HUDEP-2 (cell line): Measurements from ENCODE around the gene CRYGD.
A peak's percentile ranks its signal among the peaks of the same experiment; 100 is the strongest.

Source experiments
- DNase-seq, 76 experiments: peaks; one replicate each; lab custom pipeline; 2025; ENCODE audit not compliant: unreplicated experiment in 76 of 76; lab: John Stamatoyannopoulos, UW

The CRYGD gene

DNA sequence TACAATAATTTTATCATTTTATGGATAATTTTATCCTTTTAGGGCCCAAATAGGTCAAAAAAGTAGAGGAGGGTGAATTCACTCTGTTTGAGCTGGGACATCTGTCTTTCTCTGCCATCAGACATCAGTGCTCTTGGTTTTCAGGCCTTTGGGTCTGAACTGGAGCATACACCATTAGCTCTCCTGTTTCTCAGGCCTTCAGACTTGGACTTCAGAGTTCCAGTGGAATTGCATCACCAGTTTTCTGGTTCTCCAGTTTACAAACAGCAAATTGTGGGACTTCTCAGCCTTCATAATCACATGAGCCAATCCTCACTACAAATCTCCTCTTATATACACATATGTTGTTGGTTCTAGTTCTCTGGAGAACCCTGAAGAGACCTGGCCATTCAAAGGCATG is 33.9 kb downstream of the CRYGD start:
- no peak for DNase-seq

DNA sequence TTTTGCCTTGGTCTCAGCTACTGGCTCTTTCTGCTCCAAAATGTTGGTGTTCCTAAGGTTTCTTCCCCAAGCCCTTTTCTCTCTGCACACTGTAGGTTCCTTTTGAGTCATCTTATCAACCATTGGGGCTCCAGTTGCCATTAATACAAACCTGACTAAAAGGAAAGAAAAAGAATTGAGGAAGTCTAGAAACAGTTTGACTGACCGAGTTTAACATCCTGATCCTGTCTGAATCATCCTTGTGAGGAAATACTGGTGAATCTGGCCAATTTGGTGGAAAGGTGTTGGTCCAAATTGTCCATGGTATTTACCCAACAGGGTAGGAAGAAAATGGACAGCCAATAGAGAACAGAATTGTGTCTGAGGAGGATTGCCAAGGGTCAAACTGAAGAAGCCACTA is 38.3 kb downstream of the CRYGD start:
- no peak for DNase-seq

DNA sequence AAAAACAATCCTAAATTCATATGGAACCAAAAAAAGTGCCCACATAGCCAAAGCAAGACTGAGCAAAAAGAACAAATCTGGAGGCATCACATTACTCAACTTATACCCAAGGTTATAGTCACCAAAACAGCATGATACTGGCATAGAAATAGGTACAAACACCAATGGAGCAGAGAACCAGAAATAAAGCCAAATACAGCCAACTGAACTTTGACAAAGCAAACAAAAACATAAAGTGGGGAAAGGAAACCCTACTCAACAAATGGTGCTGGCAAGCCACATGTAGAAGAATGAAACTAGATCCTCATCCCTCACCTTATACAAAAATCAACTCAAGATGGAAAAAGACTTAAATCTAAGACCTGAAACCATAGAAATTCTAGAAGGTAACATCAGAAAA is 40.5 kb downstream of the CRYGD start:
- no peak for DNase-seq

DNA sequence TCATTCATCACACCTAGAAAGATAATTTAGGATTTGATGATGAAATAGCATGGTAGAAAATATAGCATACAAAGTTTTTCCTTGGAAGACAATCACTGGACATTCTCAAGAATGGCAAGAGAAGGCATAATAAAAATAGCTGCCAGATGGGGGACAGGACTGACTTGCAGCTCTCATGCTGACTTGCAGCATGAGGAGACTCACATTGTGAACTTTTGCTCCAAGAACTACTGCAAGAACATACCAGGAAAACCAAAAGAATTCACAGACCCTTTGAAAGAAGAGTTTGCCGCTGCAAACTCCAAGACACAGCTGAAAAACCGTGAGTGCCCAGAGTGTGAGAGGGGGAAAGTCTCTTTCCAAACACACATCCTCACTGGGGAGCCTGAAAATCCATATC is 47.0 kb downstream of the CRYGD start:
- no peak for DNase-seq

DNA sequence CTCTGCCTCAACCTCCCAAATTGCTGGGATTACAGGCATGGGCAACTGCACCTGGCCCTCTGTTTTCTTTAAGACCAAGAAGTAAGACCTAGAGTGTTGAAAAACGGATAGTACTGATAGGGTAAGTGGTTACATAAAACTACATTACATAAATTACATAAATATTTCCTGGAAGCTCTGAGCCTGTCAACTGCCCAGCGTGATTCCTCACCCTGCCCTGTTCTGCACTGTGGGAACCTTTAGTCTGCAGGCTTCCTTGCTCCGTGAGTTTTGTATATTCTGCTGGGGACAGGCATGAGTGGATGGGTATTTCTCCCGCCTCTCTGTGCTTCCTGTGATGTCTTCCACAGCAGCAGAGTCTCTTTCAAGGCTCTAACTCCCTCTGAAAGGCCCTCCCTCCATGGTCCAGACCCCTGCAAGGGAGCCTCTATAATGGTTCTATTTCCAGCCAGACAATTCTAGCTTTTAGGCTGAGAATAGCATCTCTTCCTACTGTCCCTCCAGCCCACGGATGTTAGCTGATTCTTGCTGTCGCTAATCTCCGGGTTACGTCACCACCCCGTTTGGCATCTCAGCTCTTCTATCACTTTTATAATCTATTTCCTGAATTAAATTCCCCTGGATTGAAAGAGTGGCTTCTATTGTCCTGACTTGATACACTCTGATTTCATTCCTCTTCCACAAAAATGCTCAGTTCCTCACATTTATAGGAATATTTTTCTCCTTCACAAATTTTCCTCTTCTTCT is 49.5 kb downstream of the CRYGD start:
- no peak for DNase-seq

DNA sequence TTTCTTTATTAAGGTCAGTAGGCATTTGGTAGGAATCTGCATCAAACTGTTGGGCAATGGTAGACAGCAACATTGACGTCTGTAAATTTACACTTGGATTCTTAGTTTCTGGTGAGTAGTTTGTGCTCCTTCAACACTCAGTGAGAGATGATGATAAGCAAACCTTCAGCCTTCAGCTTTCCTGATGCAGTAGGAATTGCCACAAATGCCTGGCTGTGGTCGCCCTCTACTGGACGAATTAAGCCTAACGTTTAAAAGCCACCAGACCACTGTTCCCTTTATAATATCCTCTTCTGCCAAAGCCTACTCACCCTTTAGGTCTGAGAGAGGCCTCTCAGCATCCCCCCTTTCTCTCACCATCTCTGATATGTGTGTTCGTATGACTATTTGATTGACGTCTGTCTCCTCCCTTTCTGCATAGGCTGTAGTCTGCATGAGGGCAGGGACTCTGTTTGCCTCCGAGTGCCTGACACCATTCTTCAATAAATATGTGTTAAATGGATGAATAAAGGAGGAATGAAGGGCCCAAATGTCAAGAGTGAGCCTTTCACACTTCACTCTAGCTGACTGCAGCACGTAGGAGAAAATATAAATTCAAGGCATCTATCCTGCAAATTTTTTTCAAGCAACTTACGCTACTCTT is 52.0 kb downstream of the CRYGD start:
- DNase-seq, result peak in 61 of 76 experiments; percentile 3 to 76 (median 40)
